GM18526 (cell line): ENCODE data around the gene FOXB1.

Experiments
- POLR2A ChIP-seq: IDR thresholded peaks from 3 replicates; pipeline ENCODE4 v1.6.1; 2011; ENCODE audit not compliant: insufficient read length; ENCODE audit errors: extremely low read depth

Gene FOXB1

GRCh38 chr15:60004009-60004845 is at the start of gene FOXB1:
Gene FOXB1 (plus strand): TSS chr15:60004311. CDS start chr15:60004964, 653 bp downstream.
- TF ChIP-seq POLR2A: no peak

GRCh38 chr15:59958288-59958687 is 45.8 kb upstream of the FOXB1 start:
- TF ChIP-seq POLR2A: no peak

GRCh38 chr15:59960318-59960717 is 43.8 kb upstream of the FOXB1 start:
- no peak for TF ChIP-seq POLR2A

GRCh38 chr15:59963322-59963721 is 40.8 kb upstream of the FOXB1 start:
- no peak for TF ChIP-seq POLR2A

- TF ChIP-seq POLR2A: no peak
These were observed 40.2 kb upstream of the FOXB1 start for GRCh38 chr15:59963925-59964324.

- no peak for TF ChIP-seq POLR2A
These were observed 38.4 kb upstream of the FOXB1 start for GRCh38 chr15:59965741-59966140.

- TF ChIP-seq POLR2A: no peak
These were observed 37.8 kb upstream of the FOXB1 start for GRCh38 chr15:59966262-59966661.

- no peak for TF ChIP-seq POLR2A
These were observed 35.8 kb upstream of the FOXB1 start for GRCh38 chr15:59968314-59968713.

- TF ChIP-seq POLR2A: no peak
These were observed 31.9 kb upstream of the FOXB1 start for GRCh38 chr15:59972241-59972640.

GRCh38 chr15:59976480-59977271 is 27.4 kb upstream of the FOXB1 start:
- no peak for TF ChIP-seq POLR2A

- TF ChIP-seq POLR2A: no peak
These were observed 12.3 kb upstream of the FOXB1 start for GRCh38 chr15:59991834-59992233.

GRCh38 chr15:59993041-59993750 is 10.9 kb upstream of the FOXB1 start:
- TF ChIP-seq POLR2A: no peak

- no peak for TF ChIP-seq POLR2A
These were observed 10.1 kb upstream of the FOXB1 start for GRCh38 chr15:59993950-59994401.

GRCh38 chr15:59994526-59994887 is 9.6 kb upstream of the FOXB1 start:
- no peak for TF ChIP-seq POLR2A

- no peak for TF ChIP-seq POLR2A
These were observed 9.1 kb upstream of the FOXB1 start for GRCh38 chr15:59994888-59995557.
